PC-9 (cell line): Measurements from ENCODE around the gene KIF6. TPM values are rescaled to one million over a fixed set of nuclear protein-coding genes. Genes with fewer than 3 reads are reported as not detected.

Source experiments
- BruUV-seq: library from RNA; stranded (reverse); fragments of 400-500 nt; replicated peaks from 2 replicates; lab custom pipeline; 2021; lab: Mats Ljungman, UMichigan
- CTCF ChIA-PET: fragments of 300-600 bp; sonication (Branson Sonifier 250); formaldehyde crosslinking; loops from one replicate; lab custom pipeline; 2022; ENCODE audit warnings: antibody characterized with exemption; lab: Charles Lee
- POLR2A ChIA-PET: fragments of 300-600 bp; sonication (Branson Sonifier 250); formaldehyde crosslinking; loops from one replicate; lab custom pipeline; 2022; ENCODE audit warnings: antibody characterized with exemption; ENCODE audit not compliant: unreplicated experiment; lab: Charles Lee
- DNase-seq, 2 experiments: peaks; one replicate each; pipeline versions ENCODE4 v3.0.0 to v3.0.0-alpha.2; 2015 to 2022; ENCODE audit warnings: mixed read lengths in 1 of 2
- H2AFZ ChIP-seq: fragments of 200-600 bp; sonication (generic); 2 replicates; pipeline ENCODE4 v1.8.1; 2017; ENCODE audit warnings: antibody characterized with exemption
- H3F3A ChIP-seq: fragments of 200-600 bp; sonication (generic); 2 replicates; pipeline ENCODE4 v1.8.1; 2017; ENCODE audit warnings: antibody characterized with exemption, mild to moderate bottlenecking, low read depth; ENCODE audit not compliant: insufficient read depth
- H3K27ac ChIP-seq: fragments of 200-600 bp; sonication (generic); 2 replicates; pipeline ENCODE4 v1.6.1; 2016; ENCODE audit warnings: mixed run types
- H3K27me3 ChIP-seq: fragments of 200-600 bp; sonication (generic); 2 replicates; pipeline ENCODE4 v1.6.1; 2016; ENCODE audit warnings: low read depth, mixed run types; ENCODE audit not compliant: insufficient read depth
- H3K36me3 ChIP-seq: fragments of 200-600 bp; sonication (generic); 2 replicates; pipeline ENCODE4 v1.6.1; 2016; ENCODE audit warnings: low read depth, mixed run types
- H3K4me1 ChIP-seq: fragments of 200-600 bp; sonication (generic); replicated peaks from 2 replicates; pipeline ENCODE4 v1.6.1; 2016; ENCODE audit warnings: mixed run types; ENCODE audit not compliant: insufficient read depth
- H3K4me2 ChIP-seq: fragments of 200-600 bp; sonication (generic); 2 replicates; pipeline ENCODE4 v1.6.1; 2017; ENCODE audit warnings: mixed run types
- H3K4me3 ChIP-seq: fragments of 200-600 bp; sonication (generic); 2 replicates; pipeline ENCODE4 v1.6.1; 2016; ENCODE audit warnings: mixed run types
- H3K79me2 ChIP-seq: fragments of 200-600 bp; sonication (generic); 2 replicates; pipeline ENCODE4 v1.6.1; 2017; ENCODE audit warnings: low read depth, mixed run types
- H3K9me2 ChIP-seq: fragments of 200-600 bp; sonication (generic); 2 replicates; pipeline ENCODE4 v1.8.1; 2017; ENCODE audit warnings: mild to moderate bottlenecking; ENCODE audit not compliant: insufficient read depth
- H3K9me3 ChIP-seq: fragments of 200-600 bp; sonication (generic); 2 replicates; pipeline ENCODE4 v1.8.1; 2016; ENCODE audit warnings: low read depth; ENCODE audit not compliant: insufficient read depth
- H4K20me1 ChIP-seq: fragments of 200-600 bp; sonication (generic); 2 replicates; pipeline ENCODE4 v1.8.1; 2017; ENCODE audit not compliant: insufficient read depth
- EZH2 ChIP-seq: fragments of 200-600 bp; sonication (generic); IDR thresholded peaks from 2 replicates; pipeline ENCODE4 v1.8.0; 2017; ENCODE audit warnings: antibody characterized with exemption, low read depth
- intact Hi-C: fragments of 100-400 bp; cut with micrococcal nuclease; formaldehyde crosslinking; loops from one replicate; pipeline ENCODE4 v1.10.0; 2022; ENCODE audit not compliant: unreplicated experiment
- total RNA-seq: library from RNA; stranded (reverse); gene quantifications from 2 replicates; pipeline ENCODE4 v1.2.3, GENCODE V29; 2021
- TF ChIP-seq, protein P1 (sequence below): fragments of 200-600 bp; sonication (generic); conservative IDR thresholded peaks from 2 replicates; pipeline ENCODE4 v1.6.1; 2017; ENCODE audit warnings: mixed run types, antibody characterized with exemption, mild to moderate bottlenecking, moderate library complexity

Gene KIF6
- total RNA-seq, 1 experiment from 2014 or later, result not detected

DNA sequence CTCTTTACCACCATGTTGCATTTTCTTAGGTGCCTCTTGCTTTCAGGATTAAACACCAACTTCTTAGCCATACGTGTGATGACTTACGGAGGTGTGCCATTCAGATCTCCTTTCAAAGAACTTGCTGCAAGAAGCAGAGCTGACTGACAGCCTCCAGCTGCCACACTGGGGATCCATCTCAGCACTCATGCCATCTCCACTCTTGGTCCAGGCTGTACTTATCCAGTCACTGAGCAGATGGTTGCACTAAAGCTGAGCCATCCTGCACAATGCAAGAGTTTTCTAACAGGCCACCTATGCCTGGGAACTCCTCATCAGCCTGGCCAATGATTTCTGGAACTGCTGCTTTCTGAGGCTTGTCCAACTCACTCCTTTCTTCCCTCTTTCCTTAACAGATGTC, 31.4 kb upstream of the KIF6 start:
- Histone ChIP-seq H3K36me3 (no peaks in the 10 kb centered on the region), H3K9me2 (no peaks in the 10 kb centered on the region), H3K4me1 (no peaks in the 10 kb centered on the region), H2AFZ (no peak overlapping the region), H3K79me2 (no peaks in the 10 kb centered on the region), H4K20me1 (no peaks in the 10 kb centered on the region), H3K4me3 (no peak overlapping the region), H3K27ac (no peak overlapping the region), H3F3A (no peaks in the 10 kb centered on the region), H3K9me3 (no peaks in the 10 kb centered on the region), H3K4me2 (no peak overlapping the region), H3K27me3 (peaks cover 27% of the 10 kb centered on the region)
- ChIA-PET POLR2A (no interaction called here), CTCF (no interaction called here)
- DNase-seq, result no peak
- BruUV-seq, result no TSS peak
- TF ChIP-seq, protein P1, sequence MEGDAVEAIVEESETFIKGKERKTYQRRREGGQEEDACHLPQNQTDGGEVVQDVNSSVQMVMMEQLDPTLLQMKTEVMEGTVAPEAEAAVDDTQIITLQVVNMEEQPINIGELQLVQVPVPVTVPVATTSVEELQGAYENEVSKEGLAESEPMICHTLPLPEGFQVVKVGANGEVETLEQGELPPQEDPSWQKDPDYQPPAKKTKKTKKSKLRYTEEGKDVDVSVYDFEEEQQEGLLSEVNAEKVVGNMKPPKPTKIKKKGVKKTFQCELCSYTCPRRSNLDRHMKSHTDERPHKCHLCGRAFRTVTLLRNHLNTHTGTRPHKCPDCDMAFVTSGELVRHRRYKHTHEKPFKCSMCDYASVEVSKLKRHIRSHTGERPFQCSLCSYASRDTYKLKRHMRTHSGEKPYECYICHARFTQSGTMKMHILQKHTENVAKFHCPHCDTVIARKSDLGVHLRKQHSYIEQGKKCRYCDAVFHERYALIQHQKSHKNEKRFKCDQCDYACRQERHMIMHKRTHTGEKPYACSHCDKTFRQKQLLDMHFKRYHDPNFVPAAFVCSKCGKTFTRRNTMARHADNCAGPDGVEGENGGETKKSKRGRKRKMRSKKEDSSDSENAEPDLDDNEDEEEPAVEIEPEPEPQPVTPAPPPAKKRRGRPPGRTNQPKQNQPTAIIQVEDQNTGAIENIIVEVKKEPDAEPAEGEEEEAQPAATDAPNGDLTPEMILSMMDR, result no peak
- intact Hi-C loops, result no loop called here

DNA sequence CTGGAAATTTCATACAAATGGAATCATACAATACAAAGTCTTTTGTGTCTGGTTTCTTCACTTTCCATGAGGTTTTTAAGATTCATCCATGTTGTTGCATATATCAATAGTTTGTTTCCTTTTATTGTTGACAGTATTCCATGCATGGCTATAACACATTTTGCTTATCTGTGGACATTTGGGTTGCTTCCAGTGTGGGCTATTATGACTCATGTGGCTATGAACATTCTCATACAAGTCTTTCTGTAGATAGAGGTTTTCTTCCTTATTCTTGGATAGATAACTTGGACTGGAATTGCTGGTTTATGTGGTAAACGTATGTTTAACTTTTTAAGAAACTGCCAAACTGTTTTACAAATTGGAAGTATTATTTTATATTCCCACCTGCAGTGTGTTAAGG, 30.0 kb upstream of the KIF6 start:
- no peaks in the 10 kb centered on the region for H3K4me1 ChIP-seq
- no peaks in the 10 kb centered on the region for H3K79me2 ChIP-seq
- ChIA-PET POLR2A (no interaction called here), CTCF (no interaction called here)
- intact Hi-C loops, result no loop called here
- no peaks in the 10 kb centered on the region for H4K20me1 ChIP-seq
- no peak overlapping the region for H3K27ac ChIP-seq
- no peaks in the 10 kb centered on the region for H3F3A ChIP-seq
- TF ChIP-seq, protein P1, result no peak
- TF ChIP-seq EZH2, result no peak
- H3K36me3 ChIP-seq, result no peaks in the 10 kb centered on the region
- no peaks in the 10 kb centered on the region for H3K9me3 ChIP-seq
- no peaks in the 10 kb centered on the region for H3K9me2 ChIP-seq
- no peak overlapping the region for H3K4me3 ChIP-seq
- no peak for DNase-seq
- H3K4me2 ChIP-seq, result no peak overlapping the region
- peaks cover 37% of the 10 kb centered on the region for H3K27me3 ChIP-seq
- no TSS peak for BruUV-seq
- no peak overlapping the region for H2AFZ ChIP-seq

DNA sequence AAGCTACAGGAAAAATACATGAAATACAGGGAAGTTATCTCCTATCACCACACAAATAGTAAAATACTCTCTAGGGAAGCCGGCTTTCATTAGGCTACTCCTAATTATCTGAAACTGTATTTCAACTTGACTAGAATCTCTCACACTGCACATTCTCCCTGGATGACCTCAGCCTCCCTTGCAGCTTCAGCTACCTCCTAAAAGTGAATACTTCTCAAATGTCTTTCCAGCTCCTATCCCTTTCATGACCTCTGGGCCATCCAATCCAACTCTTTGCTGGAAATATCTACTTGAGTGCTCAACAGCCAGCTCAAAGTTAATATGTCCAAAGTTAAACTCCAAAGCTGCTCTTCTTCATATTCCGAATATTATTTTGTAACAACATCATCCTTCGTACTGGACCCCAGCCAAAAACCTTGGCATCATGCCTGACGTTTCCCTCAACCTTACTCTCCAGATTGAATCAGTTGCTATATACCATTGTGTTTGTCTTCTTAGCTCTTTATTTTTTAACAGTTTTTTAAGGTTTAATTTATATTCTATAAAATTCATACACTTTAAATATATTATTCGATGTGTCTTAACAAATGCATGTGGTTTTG, 29.4 kb upstream of the KIF6 start:
- Histone ChIP-seq H3K4me3 (no peak overlapping the region), H3K9me2 (no peaks in the 10 kb centered on the region), H3K4me1 (no peaks in the 10 kb centered on the region), H2AFZ (no peak overlapping the region), H3K79me2 (no peaks in the 10 kb centered on the region), H3K4me2 (no peak overlapping the region), H3K27me3 (peaks cover 38% of the 10 kb centered on the region), H3K36me3 (no peaks in the 10 kb centered on the region), H4K20me1 (no peaks in the 10 kb centered on the region), H3K27ac (no peak overlapping the region), H3F3A (no peaks in the 10 kb centered on the region), H3K9me3 (no peaks in the 10 kb centered on the region)
- TF ChIP-seq EZH2, result no peak
- TF ChIP-seq, protein P1, result no peak
- no TSS peak for BruUV-seq
- no peak for DNase-seq
- intact Hi-C loops, result no loop called here
- ChIA-PET POLR2A (no interaction called here), CTCF (no interaction called here)
